Skeletal muscle cell (primary cell): ENCODE measurements around the gene OSCP1.

ENCODE experiments used
- DNase-seq: peaks from one replicate; pipeline ENCODE4 v3.0.0-alpha.2; 2010; ENCODE audit warnings: low read depth
- H3K4me3 ChIP-seq: 2 replicates; pipeline ENCODE4 v1.5.1; 2011; ENCODE audit warnings: low read depth, mild to moderate bottlenecking, control low read depth, low read length, moderate library complexity

The OSCP1 gene

DNA sequence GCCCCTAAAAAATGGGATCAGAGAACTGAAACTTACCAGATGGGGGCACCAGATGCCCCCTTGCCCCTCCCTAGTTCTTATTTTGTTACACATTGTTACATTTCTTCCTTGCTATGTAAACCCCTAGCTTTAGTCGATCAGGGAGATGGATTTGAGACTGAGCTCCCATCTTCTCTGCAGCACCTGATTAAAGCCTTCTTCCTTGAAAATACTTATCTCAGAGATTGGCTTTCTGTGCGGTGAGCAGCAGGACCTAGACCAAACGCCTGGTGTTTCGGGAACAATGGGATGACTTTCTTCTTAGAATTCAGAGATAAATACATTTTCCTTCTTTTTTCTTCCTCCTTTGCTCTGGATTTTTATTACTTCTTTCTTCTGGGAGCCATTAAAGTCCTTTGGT lies 35.9 kb downstream of the OSCP1 start:
- H3K4me3 ChIP-seq: no peak overlapping the region

GRCh38 chr1:36411674-36412648 lies 38.3 kb downstream of the OSCP1 start:
- no peak for DNase-seq

More for the DNA sequence above, 35.9 kb downstream of the OSCP1 start:
- DNase-seq: no peak

GRCh38 chr1:36408479-36408878 lies 41.8 kb downstream of the OSCP1 start:
- H3K4me3 ChIP-seq: no peak overlapping the region
- no peak for DNase-seq

More at GRCh38 chr1:36411674-36412648, 38.3 kb downstream of the OSCP1 start:
- H3K4me3 ChIP-seq: no peak overlapping the region

GRCh38 chr1:36406440-36406839 lies 43.8 kb downstream of the OSCP1 start:
- no peak for DNase-seq
- no peak overlapping the region for H3K4me3 ChIP-seq

- no peak overlapping the region for H3K4me3 ChIP-seq
- DNase-seq: no peak
These were observed 47.8 kb downstream of the OSCP1 start for GRCh38 chr1:36402504-36402890.

DNA sequence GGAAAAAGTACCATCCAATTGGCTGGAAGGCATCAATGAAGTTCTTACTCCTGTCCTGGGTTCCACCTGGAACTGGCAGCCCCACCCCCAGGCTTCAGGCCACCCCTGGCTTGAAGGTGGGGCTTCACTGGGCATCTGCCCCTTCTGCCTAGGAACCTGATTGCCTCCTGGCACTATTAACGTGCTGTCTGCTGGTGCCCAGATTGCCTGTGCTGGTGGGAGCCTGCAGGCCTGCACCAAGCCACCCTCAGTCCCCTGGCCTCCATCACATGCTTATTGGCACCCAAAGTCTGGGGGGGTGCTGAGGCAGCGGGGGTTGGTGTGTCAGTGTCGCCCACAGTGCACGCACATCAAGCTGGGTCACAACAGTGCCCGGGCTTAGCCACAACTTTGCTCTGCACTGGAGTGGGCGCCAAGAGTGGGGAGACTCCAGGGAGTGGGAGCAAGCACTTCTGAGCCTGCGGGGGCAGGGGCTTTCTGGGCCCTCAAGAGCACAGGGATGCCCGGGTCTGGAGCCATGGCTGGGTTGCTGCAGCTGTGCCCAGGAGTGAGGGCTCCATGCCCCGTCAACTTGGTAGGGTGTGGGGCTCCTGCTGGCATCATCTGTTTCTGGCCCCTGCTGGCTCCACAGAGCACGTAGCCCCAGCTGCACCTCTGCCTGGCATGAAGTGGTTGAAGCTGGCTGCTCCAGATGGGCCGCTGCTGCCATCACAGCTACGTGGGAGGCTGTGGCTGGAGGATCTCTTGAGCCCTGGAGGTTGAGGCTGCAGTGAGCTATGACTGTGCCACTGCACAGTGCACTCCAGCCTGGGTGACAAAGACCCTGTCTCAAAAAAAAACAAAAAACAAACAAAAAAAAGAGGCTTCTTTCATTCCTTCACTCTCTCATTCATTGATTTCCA lies 48.4 kb downstream of the OSCP1 start:
- peak overlapping the region; percentile 15 for H3K4me3 ChIP-seq
- no peak for DNase-seq

DNA sequence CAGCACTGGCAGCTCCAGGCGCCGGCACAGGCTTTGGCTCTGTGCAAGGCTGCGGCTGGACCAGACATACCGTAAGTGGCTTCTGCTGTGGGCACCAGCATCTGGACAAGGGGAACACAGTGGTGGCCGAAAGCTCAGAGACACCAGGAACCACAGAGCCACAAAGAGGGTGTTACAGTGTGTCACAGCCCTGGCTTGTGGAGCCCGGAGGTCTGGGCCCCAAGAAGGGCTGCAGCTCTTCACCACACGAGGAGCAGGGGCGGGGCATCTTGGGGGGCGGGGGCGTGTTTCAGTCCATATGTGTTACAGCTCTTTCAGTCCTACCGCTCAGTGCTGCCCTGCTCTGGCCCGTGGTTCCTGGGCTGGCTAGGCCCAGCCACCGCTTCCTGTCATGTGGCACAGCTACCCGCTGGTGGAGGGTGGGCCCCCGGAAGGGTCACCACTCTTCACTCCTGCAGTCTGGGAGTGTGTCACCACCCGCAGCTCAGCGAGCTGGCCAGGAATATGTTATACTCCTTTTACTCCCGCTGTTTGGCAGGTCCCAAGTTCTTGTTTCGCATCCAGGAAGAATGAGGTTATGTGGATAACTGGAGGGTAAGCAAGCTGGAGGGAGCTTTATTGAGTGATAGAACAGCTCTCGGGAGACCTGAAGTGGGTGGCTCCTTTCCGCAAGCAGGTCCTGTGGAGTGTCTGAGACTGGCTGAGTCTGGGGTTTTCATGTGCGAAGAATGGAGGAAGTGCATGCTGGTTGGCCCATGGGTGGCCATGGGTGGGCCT lies 49.2 kb downstream of the OSCP1 start:
- H3K4me3 ChIP-seq: peak overlapping the region; percentile 15
- DNase-seq: no peak

- no peak overlapping the region for H3K4me3 ChIP-seq
These were observed 49.8 kb downstream of the OSCP1 start for GRCh38 chr1:36400514-36400824.

DNA sequence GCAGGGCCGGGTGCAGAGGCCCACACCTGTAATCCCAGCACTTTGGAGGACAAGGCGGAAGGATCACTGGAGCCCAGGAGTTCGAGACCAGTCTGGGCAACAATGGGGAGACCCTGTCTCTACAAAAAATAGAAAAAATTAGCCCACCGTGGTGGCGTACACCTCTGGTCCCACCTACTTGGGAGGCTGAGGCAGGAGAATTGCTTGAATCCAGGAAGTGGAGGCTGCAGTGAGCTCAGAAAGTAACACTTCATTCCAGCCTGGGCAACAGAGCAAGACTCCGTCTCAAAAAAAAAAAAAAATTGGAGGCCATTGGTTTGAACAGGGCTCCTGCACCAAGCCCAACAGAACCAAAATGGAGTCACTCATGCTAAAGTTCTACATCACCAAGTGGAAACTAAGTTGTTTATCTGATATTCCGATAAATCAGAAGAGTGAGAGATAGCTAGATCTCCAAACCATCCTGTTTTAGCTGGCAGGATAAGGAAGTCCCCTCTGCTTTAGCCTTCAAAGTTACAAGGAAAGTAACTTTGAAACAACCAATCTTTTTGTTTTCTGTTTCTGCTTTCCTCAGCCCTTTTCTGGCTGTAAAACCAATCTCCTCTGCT lies 51.8 kb downstream of the OSCP1 start:
- no peak overlapping the region for H3K4me3 ChIP-seq
- no peak for DNase-seq

More at GRCh38 chr1:36400514-36400824, 49.8 kb downstream of the OSCP1 start:
- no peak for DNase-seq

- peak within 1 kb of the TSS; percentile 89 for H3K4me3 ChIP-seq
These were observed 52.6 kb downstream of the OSCP1 start, which contains the start of gene LSM10 for GRCh38 chr1:36397378-36398230. Gene LSM10, minus strand, starts transcription at chr1:36397908. Its CDS starts 3,779 bp downstream, at chr1:36394129.

DNA sequence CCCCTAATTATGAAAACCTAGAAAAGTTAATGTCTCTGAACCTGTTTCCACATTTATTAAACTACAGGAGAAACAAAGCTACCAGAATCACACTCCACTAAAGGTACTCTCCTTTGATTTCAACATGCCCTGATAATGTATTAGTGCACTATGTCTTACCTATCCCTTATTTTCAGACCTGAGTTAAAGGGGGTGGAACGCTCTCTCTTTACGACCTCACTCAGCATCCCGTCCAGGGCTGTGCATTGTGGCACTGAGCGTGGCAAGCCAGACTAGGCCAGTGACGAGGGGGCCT lies 53.2 kb downstream of the OSCP1 start:
- DNase-seq: no peak
- peak overlapping the region; percentile 89 for H3K4me3 ChIP-seq

More at GRCh38 chr1:36397378-36398230, 52.6 kb downstream of the OSCP1 start, which contains the start of gene LSM10:
- DNase-seq: peak; percentile 79

GRCh38 chr1:36396359-36396758 lies 53.9 kb downstream of the OSCP1 start:
- DNase-seq: no peak
- H3K4me3 ChIP-seq: no peak overlapping the region

DNA sequence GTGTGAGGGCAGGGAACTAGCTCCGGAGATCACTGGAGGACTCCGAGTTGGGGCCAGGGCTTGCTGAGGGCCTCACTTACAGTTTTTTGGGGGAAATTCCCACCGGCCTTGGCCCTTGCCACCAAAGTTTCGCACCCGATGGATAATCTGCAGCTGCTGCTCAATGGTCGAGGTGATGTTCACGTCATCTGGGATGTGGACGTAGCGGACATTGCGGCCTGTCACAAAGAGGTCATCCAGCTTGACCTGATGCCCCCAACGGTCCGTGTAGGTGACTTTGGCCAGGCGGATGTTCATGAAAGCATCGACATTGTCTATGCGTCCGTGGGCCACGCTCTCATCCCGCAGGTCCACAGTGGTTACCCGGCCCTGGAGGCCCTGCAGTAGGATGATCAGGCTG lies 56.6 kb downstream of the OSCP1 start:
- DNase-seq: no peak
- H3K4me3 ChIP-seq: no peak overlapping the region

DNA sequence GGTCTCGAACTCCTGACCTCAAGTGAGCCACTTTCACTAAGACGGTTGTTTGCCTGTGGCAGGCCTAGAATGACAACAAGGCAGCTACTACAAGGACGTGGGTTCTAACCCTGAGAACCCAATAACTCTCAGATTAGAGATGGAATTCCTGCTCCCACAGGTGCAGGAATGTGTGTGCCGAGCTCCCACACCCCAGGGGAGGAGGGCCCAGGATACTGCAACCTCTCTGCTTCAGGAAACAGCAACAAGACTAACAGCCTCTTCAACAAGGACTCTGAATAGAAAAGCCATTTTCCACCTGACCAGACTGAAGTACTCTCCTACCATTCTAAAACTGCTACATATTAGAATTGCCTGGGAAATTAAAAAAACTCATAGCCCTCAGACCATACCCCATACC lies 57.4 kb downstream of the OSCP1 start:
- DNase-seq: no peak
- no peak overlapping the region for H3K4me3 ChIP-seq

- no peak for DNase-seq
- H3K4me3 ChIP-seq: no peak overlapping the region
These were observed 59.0 kb downstream of the OSCP1 start for GRCh38 chr1:36391271-36391670.

DNA sequence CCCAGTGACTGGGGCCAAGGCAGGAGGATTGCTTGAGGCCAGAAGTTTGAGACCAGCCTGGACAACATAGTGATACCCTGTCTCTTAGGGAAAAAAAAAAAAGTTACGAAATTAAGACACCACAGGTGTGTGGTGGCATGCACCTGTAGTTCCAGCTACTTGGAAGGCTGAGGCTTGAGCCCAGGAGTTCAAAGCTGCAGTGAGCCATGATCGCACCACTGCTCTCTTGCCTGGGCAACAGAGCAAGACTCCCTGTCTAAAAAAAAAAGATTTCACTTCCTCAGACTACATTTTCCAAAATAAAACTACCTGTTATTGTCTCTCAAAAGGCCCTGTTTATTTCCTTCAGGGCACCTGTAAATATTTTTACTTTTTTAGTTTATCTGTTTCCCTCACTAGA lies 59.8 kb downstream of the OSCP1 start:
- no peak overlapping the region for H3K4me3 ChIP-seq
- no peak for DNase-seq

GRCh38 chr1:36389999-36390398 lies 60.3 kb downstream of the OSCP1 start:
- no peak for DNase-seq
- H3K4me3 ChIP-seq: no peak overlapping the region

GRCh38 chr1:36389261-36389660 lies 61.0 kb downstream of the OSCP1 start:
- no peak overlapping the region for H3K4me3 ChIP-seq
- DNase-seq: no peak
